GM11168 (cell line): ENCODE measurements around the gene DDX39B.
"Not testable (repeated sequence)": the region's sequence is repeated elsewhere in the genome, so short reads cannot be mapped to it uniquely, and the experiment has no call there.

Experiments used
- in situ Hi-C: fragments of 300-500 bp; cut with MboI; formaldehyde crosslinking; loops from one replicate; pipeline ENCODE4 v1.12.0; 2022; ENCODE audit warnings: low sequenced_read_pairs; ENCODE audit not compliant: unreplicated experiment

DDX39B gene

DNA sequence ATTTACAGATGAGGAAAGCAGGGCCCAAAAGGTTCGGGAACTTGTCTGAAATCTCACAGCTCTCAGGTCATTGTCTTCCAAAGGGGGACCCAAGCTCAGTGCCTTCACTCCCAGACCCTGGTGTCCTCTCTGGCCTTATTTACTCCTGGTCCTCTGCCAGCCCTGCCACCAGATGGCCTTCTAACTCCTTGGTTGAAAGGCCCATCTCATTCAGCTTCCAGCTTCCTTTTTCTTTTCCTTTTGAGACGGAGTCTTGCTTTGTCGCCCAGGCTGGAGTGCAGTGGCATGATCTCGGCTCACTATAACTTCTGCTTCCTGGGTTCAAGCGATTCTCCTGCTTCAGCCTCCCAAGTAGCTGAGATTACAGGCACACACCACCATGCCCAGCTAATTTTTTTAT lies 9.6 kb upstream of the DDX39B start:
- in situ Hi-C loops: not testable (repeated sequence)

DNA sequence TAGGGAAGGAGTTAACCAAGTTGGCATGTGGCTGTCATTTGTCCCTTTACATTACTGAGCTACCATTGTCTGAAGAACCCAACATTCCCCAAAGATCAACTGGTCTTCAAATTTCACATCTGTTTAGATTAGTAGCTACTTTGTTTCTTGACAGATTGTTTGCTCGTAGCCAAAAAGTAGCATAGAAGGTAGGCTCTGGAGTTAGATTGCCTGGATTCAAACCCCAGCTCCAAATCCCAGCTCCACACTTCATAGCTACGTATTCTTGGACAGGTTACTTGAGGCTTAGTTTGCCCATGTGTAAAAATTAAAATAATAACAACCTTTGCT lies 6.7 kb upstream of the DDX39B start:
- in situ Hi-C loops: loop anchor here (5.0 kb wide), 1 partner anchor 44 kb away; the partner anchor contains the start of gene NCR3

DNA sequence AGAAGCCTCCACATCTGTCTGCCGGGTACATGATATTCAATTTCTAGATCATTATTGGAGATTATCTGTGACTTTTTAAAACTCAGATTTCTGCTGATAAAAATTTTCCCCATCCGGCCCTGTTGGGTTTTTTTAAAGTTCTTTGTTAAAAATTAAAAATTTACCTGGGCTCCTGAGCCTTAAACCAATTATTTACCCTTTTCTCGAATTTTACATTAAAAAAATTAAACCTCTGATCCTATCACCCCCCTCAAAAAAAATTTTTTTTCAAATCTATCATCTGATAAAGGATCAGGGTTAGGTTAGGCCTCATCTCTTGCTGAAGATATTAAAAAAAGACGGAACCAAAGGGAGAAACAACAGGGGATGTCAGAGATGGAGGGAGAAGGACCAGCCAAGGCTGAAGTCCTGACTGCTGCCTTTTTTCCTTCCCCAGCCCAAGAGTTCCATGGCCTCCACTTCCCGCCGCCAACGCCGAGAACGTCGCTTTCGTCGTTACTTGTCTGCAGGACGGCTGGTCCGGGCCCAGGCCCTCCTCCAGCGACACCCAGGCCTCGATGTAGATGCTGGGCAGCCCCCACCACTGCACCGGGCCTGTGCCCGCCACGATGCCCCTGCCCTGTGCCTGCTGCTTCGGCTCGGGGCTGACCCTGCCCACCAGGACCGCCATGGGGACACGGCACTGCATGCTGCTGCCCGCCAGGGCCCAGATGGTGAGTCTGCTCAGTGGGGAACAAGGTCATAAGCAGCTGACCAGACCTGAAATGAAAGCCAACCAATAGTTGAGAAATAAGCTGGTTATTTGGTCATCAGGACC lies 6.1 kb upstream of the DDX39B start:
- in situ Hi-C loops: loop anchor here (5.0 kb wide), 1 partner anchor 44 kb away; the partner anchor contains the start of gene NCR3

DNA sequence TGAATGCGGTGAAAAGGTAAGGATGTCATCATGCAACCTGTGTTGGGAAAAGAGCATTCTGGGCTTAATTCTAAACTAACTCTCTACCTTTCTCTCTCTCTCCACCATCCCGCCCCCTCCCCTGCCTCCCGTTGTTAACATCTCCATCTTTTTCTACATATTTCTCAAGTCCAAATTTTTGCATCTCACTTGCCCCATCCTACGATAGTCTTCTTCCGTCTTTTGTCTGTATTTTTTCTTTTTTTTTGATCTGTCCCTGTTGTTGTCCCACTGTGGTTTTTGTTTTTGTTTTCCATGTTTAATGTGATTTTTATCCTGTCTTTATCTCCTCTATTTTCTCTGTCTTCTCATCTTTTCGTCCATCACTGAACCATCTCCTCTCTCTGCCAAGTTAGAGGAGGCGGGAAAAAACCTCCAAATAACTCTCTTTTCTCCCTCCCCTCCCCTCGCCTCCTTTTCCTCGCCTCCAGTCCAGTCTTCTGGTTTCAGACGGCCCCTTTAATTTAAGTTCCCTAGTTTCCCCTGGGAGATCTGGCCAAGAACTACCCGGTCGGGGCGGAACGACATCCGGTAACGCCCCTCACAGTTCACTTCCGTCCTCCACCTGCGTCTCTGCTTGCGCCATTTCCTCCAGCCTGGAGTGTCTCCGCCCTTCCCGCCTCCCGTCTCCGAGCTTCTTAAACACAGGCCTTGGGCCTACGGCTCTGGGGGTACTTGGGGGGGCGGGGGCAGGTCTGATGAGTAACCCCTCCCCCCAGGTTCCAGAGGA lies 5.3 kb upstream of the DDX39B start, which contains the start of gene NFKBIL1:
TSS of gene NFKBIL1 (plus strand) at position 651 of the 769 bp plus-strand sequence. CDS start at position 738, 87 bp downstream.
- in situ Hi-C loops: loop anchor here (5.0 kb wide), 1 partner anchor 45 kb away; the partner anchor contains the start of gene NCR3

DNA sequence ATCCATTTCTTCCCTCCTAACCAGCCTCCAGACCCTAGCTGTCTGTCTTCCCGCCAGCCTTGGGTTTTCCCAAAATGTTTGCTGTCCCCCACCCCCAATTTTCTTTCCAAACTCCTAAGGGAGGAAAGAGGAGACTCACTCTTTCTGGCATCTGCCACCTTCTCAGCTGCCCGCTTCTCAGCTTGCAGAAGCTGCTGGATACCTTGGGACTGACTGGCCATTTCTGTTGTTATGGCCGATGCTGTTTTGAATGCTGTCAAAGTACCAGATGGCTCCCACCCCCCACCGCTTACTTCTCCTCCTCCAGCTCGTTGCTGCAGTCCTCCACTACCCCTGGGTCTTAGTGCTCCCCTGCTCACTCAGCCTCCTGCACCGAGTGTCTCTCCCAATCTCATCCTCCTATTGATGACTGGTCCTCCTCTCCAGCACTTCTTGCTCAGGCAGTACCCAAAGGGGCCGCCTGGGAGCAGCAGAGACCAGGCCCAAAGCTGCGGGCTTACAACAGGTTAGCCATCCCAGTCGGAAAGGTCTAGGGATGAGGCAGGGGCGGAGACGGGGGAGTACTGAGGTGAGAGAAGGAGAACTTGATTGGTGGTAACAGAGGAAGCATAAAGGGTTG lies 4.6 kb upstream of the DDX39B start, which contains the start of gene ATP6V1G2:
TSS of gene ATP6V1G2 (minus strand) at position 270 of the 619 bp plus-strand sequence. CDS start at position 221, 49 bp downstream.
- in situ Hi-C loops: loop anchor here (5.0 kb wide), 1 partner anchor 46 kb away; the partner anchor contains the start of gene NCR3

DNA sequence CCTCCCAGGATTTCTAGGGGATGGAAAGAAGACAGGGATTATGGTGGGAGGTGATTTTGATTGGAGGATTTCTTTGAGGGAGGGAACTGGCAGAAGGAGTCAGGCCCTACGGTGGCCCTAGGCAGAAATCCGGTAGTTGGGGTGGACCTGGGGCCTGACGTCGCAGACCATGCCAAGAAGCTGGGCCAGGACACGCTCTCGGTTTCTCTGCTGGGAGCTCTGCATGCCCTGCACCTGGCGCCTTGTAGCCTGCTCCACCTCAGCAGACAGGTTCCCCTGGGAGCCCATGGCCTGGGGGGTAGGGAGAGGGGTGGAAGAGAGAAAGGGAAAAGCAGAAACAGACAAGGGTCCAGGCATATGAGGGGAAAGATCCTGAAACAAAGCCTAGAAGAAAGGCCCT lies 3.5 kb upstream of the DDX39B start:
- in situ Hi-C loops: loop anchor here (5.0 kb wide), 1 partner anchor 47 kb away; the partner anchor contains the start of gene NCR3

DNA sequence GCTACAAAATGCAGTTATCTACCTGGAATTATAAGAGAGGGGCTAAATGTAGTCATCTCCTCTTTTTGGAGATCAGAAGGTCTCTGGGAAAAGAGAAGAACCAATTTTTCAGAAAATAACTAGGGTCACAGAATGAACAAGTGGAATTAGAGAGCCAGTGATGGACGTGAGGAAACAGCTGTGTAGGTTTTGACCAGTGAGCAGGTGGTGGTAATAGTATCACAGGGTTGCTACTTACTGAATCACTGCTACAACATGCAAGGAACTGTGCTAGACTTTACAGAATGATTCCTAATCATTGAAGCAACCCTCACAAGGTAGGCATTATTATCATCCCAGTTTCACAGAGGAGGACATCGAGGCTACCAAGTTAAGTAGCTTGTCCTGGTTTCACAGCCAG lies 2.9 kb upstream of the DDX39B start:
- in situ Hi-C loops: loop anchor here (5.0 kb wide), 2 partner anchors 48 to 52 kb away; partner anchors contain the start of gene NCR3

DNA sequence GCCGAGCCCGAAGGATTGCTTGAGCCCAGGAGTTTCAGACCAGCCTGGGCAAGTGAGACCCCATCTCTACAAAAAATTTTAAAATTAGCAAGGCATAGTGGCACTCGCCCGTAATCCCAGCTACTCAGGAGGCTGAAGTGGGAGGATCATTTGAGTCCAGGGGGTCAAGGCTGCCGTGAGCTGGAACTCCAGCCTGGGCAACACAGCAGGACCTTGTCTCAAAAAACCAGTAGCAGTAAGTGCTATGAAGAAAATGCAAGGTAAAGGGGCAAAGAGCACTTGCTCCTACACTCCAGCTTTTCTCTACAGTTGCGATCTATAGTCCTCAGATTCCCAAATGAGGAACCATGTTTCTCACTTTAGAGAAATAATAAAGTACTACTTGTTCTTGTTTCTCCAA lies 1.8 kb upstream of the DDX39B start:
- in situ Hi-C loops: loop anchor here (5.0 kb wide), 1 partner anchor 51 kb away; no protein-coding TSS in a partner anchor

DNA sequence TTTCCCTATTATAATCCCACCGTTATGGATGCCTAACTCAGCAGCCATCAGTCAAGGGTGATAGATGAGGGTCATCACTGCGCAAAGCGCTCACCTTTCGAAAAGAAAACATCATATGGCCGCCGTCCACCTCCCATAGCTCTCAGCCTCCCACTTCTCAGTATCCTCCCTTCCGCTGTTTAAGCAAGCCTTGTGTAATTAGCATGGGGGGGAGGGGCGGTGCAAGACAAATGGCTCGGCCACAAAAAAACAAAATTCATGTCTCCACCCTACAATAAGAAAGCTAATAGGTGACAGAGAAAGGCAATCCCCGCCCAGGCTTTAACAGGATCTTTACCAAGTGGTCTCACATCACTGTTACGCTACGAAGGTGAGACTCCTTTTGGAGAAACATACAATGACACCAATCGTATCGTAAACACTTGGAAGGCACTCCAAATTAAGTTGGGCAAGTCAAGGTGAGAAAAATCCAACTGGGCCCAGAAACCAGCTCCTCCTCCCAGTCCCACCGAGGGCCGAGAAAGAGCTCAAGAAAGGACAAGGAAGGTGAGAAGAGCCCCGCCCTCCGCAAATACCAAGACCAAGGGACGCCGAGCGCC lies 645 bp downstream of the DDX39B start:
- in situ Hi-C loops: loop anchor here (5.0 kb wide), 1 partner anchor 49 kb away; no protein-coding TSS in a partner anchor

DNA sequence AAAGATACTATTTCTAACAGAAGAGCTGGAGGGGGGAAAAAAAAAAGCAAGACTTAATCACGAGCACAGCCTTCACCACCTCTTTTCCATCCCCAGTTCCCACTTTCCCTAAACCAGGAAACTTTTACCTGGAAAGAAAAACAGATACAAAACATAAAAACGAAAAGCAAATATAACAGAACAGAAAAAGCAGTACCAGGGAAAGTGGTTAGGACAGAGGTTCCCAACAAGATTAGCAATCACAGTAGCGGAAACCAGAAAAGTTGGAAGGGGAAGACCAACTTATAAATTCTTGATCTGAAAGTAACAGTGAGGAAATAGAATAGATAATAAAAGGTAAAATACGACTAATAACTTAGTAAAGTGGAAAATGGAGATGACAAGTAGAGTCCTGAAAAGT lies 1.2 kb downstream of the DDX39B start:
- in situ Hi-C loops: loop anchor here (5.0 kb wide), 1 partner anchor 48 kb away; no protein-coding TSS in a partner anchor

DNA sequence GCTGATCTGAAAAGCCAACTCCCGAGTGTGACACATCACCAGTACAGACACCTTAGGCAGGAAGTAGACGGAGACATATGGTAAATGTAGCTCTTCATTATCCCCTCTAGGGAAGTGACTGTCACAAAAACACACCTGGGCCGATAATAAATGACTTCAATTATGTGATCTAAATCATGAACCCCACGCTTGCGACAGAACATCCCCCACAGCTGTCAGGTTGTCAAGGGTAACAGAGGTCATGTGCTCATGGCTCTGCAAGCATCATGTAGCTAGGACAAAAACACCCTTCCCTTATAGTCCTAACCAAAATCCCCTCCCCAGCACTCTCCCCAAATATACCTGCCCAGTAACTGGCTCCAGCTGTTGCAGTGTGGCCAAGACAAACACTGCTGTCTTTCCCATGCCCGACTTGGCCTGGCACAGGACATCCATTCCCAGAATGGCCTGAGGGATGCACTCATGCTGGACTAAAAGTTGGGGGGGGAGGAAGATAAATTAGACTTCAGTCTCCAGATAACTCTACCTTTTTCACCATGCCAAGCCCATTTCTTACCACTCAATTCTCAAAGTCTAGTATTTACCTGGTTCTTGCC lies 2.9 kb downstream of the DDX39B start:
- in situ Hi-C loops: no loop called here

DNA sequence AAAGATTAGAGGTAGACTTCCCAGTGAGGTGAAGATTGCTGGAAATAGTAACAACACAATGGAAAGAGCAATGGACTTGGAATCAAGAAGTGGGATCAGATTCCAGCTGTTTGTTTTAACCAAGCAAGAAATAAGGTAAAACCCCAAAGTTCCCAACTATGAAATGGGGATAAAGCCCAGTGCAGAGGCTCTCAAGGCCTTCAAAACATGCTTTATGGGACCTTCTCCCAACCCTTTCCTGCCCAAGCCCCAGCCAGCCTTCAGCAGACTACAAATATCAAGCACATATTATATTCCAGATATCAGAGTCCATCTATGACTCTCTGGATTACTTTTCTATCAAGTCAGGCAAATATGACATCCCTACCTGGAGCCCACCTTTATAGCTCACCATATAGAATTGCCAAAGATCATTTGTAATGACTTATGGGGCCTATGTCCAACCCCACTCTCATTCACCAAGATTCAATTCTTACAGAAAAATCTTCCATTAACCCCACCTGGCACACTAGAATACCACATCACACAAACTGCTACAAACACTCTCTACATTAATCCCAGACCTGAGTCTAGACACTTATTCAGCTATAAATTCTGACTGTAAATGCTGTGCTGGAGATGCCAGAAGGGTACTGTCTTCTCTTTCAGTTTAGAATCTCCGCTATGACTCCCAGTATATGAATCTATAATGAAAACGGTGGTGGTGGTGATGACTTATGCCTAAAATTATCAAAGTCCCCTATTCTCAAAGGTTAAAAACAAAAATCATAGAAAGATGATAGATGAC lies 6.1 kb downstream of the DDX39B start:
- in situ Hi-C loops: no loop called here

DNA sequence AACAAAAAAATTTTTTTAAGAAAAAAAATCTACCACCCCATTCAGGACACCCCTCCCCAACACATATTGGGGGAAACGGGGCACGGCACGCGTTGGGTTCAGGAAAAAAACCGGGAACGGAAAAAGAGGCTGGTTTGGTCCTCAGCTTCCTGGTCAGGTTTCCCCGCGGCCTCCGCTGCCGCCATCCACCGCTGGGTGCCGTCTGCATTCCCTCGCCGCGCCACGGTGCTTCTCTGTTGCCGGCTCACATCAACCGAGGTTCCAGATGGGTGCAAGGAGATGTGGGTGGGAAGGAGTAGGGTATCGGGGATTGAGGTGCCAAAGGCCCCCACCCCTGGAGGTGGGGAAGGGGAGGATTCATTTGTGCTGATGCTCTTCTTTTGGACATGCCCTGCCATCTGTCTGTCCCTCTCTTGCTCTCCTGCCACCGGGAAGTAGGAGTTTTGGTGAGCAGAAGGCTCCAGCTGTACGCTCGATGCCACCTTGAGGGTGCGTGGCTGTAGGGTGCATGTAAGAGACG lies 7.2 kb downstream of the DDX39B start:
- in situ Hi-C loops: no loop called here

DNA sequence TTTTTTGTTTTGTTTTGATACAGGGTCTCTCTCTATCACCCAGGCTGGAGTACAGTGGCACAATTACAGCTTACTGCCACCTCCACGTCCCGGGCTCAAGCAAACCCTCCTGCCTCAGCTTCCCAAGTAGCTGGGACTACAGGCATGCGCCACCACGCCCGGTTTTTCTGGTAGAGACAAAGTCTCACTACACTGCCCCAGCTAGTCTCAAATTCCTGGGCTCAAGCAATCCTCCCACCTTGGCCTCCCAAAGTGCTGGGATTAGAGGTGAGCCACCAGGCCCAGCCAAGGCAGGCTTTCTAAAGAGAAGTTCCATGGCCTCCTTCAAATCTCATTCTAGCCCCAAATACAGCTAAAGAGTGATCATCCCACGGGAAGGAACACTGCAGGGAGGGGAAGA lies 7.8 kb downstream of the DDX39B start:
- in situ Hi-C loops: no loop called here

DNA sequence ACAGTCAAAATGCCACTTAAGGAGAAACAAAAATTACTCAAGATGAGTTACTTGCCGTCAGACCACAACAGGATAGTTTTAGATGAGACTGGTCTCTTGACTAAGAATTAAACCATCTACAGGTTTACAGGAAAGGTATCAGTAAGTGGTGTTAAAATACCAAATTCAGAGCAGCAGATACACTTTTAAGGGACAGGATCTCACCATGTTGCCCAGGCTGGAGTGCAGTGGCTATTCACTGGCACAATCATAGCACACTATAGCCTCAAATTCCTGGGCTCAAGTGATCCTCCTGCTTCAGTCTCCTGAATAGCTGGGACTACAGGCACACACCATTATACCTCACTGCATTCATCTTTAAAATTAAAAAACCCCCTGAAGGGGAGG lies 8.4 kb downstream of the DDX39B start:
- in situ Hi-C loops: no loop called here

DNA sequence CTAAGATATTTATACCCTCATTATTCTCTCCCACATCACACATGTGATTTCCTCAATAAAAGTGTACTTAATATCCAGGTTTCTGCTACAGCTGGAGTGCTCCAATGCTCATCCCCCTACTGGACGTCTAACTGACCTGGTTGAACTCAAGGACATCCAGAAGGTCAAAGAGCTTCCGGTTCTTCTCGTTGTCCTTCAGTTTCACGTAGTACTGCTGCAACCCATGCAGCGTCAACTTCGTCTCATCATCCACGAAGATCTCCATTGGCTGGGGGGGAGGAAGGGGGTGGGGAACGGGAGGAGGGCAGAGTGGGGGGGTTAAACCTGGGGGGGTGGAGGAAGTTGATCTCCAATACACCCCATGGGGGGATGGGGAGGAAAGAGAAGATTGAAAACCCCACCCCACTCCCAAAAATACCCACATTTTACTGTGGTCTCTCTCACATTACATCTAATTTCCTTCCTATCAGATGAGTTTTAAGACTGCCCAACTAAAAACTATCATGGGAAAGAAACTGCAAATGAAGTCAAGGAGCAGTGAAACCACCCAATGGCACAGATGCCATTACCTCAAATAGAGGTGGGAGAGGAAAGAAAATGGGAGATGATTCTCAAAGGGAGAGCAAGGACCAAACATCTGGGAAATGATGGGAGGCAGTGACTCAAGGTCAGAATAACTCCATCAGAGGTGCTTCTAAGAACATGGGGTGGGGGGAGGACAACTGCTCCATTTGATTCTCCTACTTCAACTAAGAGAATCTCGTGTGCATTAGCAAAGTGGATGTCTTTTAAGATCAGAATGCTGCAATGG lies 9.0 kb downstream of the DDX39B start:
- in situ Hi-C loops: no loop called here

DNA sequence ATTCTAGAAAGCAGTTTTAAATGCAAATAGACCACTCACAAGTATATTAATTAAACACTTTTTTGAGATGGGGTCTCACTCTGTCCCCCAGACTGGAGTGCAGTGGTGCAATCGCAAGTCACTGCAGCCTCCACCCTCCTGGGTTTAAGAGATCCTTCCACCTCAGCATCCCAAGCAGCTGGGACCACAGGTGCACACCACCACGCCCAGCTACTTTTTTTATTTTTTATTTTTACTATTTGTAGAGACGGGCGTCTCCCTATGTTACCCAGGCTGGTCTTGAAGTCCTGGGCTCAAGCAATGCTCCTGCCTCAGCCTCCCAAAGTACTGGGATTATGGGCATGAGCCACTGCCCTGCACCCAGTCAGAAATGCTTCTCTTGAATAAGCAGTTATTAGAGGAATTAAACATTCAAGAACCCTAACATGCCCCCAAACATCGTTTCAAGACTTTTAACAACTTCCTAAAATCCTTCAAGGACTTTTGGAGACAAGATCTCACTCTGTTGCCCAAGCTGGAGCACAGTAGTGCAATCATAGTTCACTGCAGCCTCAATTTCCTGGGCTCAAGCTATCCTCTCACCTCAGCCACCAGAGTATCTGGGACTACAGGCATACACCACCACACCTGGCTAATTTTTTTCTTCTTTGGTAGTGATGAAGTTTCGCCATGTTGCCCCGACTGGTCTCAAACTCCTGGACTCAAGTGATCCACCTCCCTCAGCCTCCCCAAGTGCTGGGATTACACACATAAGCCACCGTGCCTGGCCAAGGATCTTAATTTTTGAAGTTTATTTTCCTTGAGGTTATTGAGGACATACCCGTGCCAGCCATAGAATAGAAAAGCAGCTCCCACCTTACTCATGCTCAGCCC lies 9.8 kb downstream of the DDX39B start:
- in situ Hi-C loops: no loop called here
